T-helper 2 cell treated with Interferon-gamma antibody and Interleukin-4, amounts not matched to agents 5 μg/mL and 100 μg/mL, for 36 hours (primary cell): Measurements from ENCODE around the gene UVRAG.

Source experiments
- DNase-seq: peaks from one replicate; pipeline ENCODE4 v3.0.0; 2021; ENCODE audit warnings: low spot score
- H3K27ac Mint-ChIP-seq: one replicate; pipeline ENCODE4 v1.8.0; 2021; ENCODE audit warnings: mild to moderate bottlenecking, mixed read lengths
- H3K27me3 Mint-ChIP-seq: one replicate; pipeline ENCODE4 v1.8.0; 2021; ENCODE audit warnings: low read depth, mixed read lengths
- H3K36me3 Mint-ChIP-seq: one replicate; pipeline ENCODE4 v1.8.0; 2021; ENCODE audit warnings: low read depth, mixed read lengths
- H3K4me1 Mint-ChIP-seq: one replicate; pipeline ENCODE4 v1.8.0; 2021; ENCODE audit warnings: low read depth, mixed read lengths
- H3K4me3 Mint-ChIP-seq: one replicate; pipeline ENCODE4 v1.8.0; 2022; ENCODE audit warnings: mild to moderate bottlenecking, moderate library complexity, mixed read lengths
- H3K9me3 Mint-ChIP-seq: one replicate; pipeline ENCODE4 v1.8.0; 2021; ENCODE audit warnings: mixed read lengths

UVRAG gene

DNA sequence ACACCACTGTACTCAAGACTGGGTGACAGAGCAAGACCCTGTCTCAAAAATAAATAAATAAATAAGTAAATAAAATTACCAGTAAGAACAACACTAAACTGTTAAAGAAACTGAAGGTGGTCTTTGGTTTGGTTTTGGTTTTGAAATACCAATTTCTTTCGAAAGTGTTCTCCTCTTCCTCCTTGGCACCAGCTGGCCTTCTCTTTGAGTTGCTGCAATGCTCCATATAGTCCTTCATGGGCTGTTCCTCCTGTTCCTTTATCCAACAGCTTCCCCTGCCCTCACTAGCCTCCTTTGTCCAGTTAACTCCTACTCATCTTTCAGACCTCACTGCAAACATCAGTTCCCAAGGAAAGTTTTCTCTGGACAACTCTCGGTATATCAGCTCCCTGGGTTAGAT is 5.0 kb upstream of the UVRAG start:
- no peak for DNase-seq
- Mint-ChIP-seq H3K36me3 (no peaks in the 10 kb centered on the region), H3K4me3 (no peak overlapping the region), H3K27me3 (peaks cover 2% of the 10 kb centered on the region), H3K4me1 (peaks cover 10% of the 10 kb centered on the region), H3K9me3 (no peaks in the 10 kb centered on the region), H3K27ac (no peak overlapping the region)

DNA sequence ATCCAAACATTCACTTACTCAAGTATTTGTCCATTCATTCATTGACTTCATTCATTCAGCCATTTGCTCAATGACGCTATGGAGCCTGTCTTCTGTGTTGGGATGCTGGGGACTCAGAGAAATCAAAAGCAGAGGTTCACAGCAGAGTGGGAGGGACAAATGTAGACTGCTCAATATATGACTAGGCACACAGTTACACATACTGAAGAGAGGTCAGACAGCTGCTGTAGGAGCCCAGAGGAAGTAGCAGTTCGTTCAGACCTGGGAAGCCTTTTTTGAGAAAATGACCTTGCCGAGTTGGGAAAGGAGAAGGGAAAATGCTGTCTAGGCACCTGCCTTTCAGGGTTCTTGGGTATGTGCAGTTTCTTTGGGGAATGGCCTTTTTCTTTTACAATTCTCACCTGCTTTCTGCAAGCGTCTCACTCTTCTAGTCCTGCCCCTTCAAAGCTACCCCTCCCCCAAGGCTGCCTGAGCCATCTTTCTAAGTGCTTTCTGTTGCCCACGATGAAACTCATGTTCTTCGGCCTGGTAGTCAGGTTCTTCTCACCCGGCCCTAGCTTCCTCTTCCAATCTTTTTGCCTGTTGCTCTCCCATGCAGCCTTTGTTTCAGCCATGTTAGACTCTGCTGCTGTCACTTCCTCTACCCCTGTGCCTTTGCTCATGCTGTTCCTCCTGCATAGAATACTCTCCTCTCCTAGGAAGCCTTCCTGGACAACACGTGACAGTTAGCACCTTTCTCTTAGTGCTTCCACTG is 4.2 kb upstream of the UVRAG start:
- Mint-ChIP-seq H3K27me3 (peaks cover 2% of the 10 kb centered on the region), H3K4me1 (peaks cover 10% of the 10 kb centered on the region), H3K9me3 (no peaks in the 10 kb centered on the region), H3K4me3 (no peak overlapping the region), H3K27ac (no peak overlapping the region), H3K36me3 (no peaks in the 10 kb centered on the region)
- DNase-seq = no peak

DNA sequence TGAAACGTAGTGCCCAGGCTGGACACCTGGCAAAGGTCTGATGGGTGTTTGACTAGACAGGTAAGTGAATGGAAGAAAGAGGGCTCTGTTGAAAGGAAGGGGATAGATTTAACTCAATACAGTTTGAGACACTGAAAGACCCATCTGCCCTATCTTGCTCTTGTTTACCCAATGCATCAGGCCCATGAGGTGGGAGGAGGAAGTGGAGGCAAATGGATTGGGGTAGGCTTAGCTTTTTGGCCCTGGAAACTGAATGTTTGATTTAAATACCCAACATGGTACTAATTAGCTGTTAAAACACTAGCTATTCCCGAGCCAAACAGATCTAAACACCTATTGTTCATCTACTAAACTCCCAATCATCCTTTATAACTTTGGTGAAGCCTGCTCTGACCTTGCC is 3.5 kb upstream of the UVRAG start:
- Mint-ChIP-seq H3K27me3 (no peaks in the 10 kb centered on the region), H3K9me3 (no peaks in the 10 kb centered on the region), H3K36me3 (no peaks in the 10 kb centered on the region), H3K27ac (no peak overlapping the region), H3K4me3 (no peak overlapping the region), H3K4me1 (peaks cover 10% of the 10 kb centered on the region)
- no peak for DNase-seq

DNA sequence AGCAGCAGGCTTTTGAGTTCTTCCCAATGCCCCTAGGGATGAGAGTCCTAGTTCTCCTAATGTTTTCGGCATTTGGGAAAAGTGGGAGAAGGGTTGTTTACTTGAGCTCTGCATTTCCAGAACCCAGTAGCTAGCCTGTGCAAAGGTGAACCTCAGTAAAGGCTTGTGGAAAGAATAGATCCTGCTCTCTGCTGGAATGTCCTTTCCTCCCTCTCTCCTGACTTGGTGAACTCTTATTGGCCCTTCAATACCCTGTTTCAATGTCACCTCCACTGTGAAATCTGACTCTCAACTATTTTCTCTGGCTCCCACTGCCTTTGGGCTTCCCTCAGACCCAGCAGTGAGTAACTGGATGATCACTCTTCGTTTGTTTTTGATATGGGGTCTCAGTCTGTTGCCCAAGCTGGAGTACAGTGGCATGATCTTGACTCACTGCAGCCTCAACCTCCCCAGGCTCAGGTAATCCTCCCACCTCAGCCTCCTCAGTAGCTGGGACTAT is 2.4 kb upstream of the UVRAG start:
- no peak overlapping the region for H3K27ac Mint-ChIP-seq
- H3K36me3 Mint-ChIP-seq = no peaks in the 10 kb centered on the region
- no peaks in the 10 kb centered on the region for H3K27me3 Mint-ChIP-seq
- H3K4me3 Mint-ChIP-seq = no peak overlapping the region
- peaks cover 10% of the 10 kb centered on the region for H3K4me1 Mint-ChIP-seq
- no peak for DNase-seq
- no peaks in the 10 kb centered on the region for H3K9me3 Mint-ChIP-seq

DNA sequence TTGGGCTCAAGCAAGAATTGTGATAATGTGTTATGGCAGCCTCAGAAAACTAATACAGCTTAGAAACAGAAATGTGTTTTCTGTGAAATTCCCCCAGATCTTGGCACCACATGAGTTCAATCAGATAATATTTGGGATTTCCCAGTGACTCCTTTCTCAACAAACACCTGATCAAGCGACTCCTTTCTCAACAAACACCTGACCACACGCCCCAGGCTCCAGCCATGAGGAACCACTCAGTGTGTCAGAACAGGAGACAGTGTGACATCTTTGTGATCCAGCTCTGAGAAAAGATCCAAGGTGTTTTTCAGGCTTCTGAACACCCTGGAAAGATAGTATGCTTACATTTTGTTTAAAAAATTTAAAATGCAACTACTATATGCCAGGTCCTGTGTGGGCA is 1.9 kb upstream of the UVRAG start:
- H3K4me3 Mint-ChIP-seq = peak overlapping the region; percentile 95
- no peaks in the 10 kb centered on the region for H3K27me3 Mint-ChIP-seq
- H3K9me3 Mint-ChIP-seq = no peaks in the 10 kb centered on the region
- no peaks in the 10 kb centered on the region for H3K36me3 Mint-ChIP-seq
- DNase-seq = no peak
- H3K4me1 Mint-ChIP-seq = peaks cover 10% of the 10 kb centered on the region
- H3K27ac Mint-ChIP-seq = no peak overlapping the region

DNA sequence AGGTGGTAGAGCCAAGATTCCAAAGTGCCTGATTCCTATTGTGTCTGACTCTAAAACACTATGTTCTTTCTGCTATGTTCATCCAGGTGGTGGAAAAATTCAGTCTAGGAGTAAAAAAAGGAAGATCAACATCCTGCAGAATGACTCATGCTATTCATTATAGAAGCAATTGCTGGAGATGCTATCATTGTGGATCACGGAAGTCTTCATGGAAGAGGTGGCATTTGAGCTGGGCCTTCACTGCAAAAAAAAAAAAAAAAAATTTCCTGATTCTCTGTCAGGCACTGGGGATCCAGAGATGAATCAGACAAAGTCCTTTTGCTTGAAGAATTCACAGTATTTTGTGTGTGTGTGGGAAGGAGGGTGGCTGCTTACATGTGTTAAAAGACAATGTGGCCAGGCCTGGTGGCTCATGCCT is 1.4 kb upstream of the UVRAG start:
- no peaks in the 10 kb centered on the region for H3K9me3 Mint-ChIP-seq
- peaks cover under 1% of the 10 kb centered on the region for H3K36me3 Mint-ChIP-seq
- H3K27ac Mint-ChIP-seq = peak overlapping the region; percentile 64
- peak overlapping the region; percentile 95 for H3K4me3 Mint-ChIP-seq
- no peak for DNase-seq
- H3K27me3 Mint-ChIP-seq = no peaks in the 10 kb centered on the region
- H3K4me1 Mint-ChIP-seq = peaks cover 11% of the 10 kb centered on the region

DNA sequence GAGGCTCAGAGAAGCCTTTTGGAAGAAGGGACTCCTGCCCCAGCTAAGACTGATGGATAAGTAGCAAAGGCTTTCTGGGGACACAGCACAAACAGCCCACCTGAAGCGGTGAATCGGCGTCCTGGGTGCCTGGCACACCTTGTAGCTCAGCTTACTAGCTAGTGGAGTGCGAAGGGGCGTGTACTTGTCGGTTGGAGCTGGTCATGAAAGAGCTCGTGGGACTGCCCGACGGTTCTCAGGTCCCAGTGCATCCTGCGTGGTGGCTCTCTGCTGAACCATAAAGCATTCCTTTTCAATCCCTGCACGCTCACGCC is 690 bp upstream of the UVRAG start:
- Mint-ChIP-seq H3K36me3 (peaks cover 3% of the 10 kb centered on the region), H3K27ac (peak overlapping the region; percentile 94), H3K27me3 (no peaks in the 10 kb centered on the region), H3K4me1 (peaks cover 14% of the 10 kb centered on the region), H3K9me3 (no peaks in the 10 kb centered on the region), H3K4me3 (peak overlapping the region; percentile 95)
- DNase-seq = no peak

DNA sequence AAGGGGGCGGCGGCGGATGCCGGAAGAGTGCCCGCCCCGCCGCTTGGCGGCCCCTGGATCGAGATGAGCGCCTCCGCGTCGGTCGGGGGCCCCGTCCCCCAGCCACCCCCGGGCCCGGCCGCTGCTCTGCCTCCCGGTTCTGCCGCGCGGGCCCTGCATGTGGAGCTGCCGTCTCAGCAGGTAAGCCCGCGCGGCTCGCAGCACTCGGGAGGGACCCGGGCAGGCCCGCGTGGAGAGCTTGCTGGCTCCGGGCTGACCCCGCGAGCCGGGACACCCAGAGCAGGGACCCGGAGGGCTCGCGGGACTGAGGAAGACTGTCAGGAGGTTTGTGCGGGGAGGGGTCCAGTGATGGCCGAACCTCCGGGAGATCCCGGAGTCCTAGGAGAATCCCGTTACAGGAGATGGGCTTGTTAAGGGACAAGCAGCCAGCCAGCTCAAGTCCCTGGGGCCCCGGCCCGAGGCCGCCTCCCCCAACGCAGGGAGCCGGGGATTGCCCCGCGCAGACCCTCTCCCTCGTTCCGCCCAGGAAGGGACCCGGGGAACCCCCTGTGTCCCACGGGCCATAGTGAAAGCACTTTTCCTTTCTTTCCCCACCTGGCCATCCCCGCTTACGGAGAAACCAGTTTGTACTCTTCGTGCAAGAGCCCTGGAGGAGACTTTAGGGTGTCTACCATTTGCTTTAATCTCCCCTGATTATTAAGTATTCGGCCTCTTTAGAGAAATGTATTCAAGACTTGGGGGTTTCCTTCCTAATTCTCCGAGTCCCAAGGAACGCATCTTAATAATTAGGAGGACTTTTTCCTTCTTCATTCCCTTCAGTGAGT is 547 bp downstream of the UVRAG start:
- Mint-ChIP-seq H3K36me3 (peaks cover 3% of the 10 kb centered on the region), H3K4me1 (peaks cover 14% of the 10 kb centered on the region), H3K27me3 (no peaks in the 10 kb centered on the region), H3K4me3 (peak overlapping the region; percentile 95), H3K27ac (peak overlapping the region; percentile 94), H3K9me3 (no peaks in the 10 kb centered on the region)
- peak; percentile 40 for DNase-seq

DNA sequence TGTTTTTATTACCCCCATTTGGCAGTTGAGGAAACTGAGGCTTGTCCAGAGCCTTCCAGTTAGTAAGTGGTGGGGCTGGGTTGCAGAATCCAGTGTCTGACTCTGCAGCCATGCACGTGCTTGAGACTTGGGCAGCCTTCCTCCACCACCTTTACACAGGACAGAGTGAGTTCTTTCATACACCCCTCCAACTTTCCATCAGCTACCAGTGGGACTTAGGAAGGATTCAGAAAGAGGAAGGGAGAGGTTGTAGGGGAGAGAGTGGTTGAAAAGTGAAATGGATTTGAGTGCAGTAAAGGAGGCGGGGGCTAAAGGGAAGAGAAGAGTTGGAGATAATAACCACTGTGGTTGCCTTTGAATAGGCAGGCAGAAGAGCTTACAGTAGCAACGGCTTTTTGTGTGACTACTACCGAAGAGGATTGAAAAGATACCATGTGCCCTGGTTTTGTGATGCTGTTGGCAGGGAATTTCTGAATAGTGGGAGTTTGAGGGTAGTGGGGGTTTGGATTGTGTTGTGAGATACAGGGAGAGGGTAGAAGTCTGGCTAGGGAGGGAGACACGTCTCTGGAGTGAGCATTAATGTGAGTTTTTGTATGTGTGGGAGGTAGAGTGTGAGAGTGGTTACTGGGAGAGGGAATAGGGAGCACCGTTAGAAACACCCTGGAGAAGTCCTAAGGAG is 1.7 kb downstream of the UVRAG start:
- H3K4me1 Mint-ChIP-seq = peaks cover 15% of the 10 kb centered on the region
- DNase-seq = no peak
- peaks cover 6% of the 10 kb centered on the region for H3K36me3 Mint-ChIP-seq

DNA sequence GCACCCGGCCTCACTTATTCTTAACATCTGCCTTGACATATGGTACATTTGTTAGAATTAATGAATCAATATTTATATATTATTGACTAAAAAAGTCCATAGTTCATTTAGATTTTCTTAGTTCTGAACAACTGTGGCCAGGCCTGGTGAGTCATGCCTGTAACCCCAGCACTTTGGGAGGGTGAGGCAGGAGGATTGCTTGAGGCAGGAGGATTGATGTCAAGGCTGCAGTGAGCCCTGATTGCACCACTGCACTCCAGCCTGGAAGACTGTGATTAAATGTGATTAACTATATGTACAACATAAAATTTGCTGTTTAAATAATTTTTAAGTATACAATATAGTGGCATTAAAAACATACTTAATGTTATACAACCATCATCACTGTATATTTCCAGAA is 5.6 kb downstream of the UVRAG start:
- peaks cover 29% of the 10 kb centered on the region for H3K4me1 Mint-ChIP-seq
- DNase-seq = no peak
- H3K27ac Mint-ChIP-seq = no peak overlapping the region
- no peak overlapping the region for H3K4me3 Mint-ChIP-seq
- H3K9me3 Mint-ChIP-seq = no peaks in the 10 kb centered on the region
- H3K36me3 Mint-ChIP-seq = peaks cover 16% of the 10 kb centered on the region
- H3K27me3 Mint-ChIP-seq = no peaks in the 10 kb centered on the region

More for the DNA sequence above, 1.7 kb downstream of the UVRAG start:
- H3K27me3 Mint-ChIP-seq = no peaks in the 10 kb centered on the region
- H3K9me3 Mint-ChIP-seq = no peaks in the 10 kb centered on the region
- H3K27ac Mint-ChIP-seq = no peak overlapping the region
- H3K4me3 Mint-ChIP-seq = no peak overlapping the region

DNA sequence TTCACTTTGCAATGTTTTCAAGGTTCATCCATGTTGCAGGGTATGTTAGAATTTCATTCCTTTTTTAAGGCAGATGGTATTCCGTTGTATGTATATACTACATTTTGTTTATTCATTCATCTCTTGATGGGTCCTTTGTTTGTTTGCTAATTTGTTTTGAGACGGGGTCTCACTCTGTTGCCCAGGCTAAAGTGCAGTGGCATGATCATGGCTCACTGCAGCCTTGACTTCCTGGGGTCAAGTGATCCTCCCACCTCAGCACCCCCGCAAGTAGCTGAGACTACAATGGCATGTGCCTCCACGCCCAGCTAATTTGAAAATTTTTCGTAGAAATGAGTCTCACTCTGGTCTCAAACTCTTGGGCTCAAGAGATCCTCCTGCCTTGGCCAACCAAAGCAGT is 6.2 kb downstream of the UVRAG start:
- Mint-ChIP-seq H3K27ac (no peak overlapping the region), H3K36me3 (peaks cover 17% of the 10 kb centered on the region), H3K4me1 (peaks cover 29% of the 10 kb centered on the region), H3K9me3 (no peaks in the 10 kb centered on the region), H3K27me3 (no peaks in the 10 kb centered on the region), H3K4me3 (no peak overlapping the region)
- no peak for DNase-seq

DNA sequence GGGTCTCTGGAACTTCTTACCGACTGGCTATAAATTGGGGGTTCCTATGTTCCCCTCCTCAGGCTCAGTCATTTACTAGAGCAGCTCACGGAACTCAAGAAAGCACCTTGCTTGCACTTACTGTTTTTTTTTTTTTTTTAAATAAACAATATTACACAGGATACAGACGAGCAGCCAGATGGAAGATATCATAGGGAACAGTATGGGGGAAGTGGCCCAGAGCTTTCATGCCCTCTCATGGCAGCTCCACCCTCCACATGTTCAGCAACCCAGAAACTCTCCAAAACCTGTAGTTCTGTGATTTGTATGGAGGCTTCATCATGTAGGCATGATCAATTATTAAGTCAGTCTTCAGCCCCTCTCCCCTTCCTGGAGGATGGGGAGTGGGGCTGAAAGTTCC is 7.5 kb downstream of the UVRAG start:
- Mint-ChIP-seq H3K9me3 (no peaks in the 10 kb centered on the region), H3K4me3 (no peak overlapping the region), H3K36me3 (peaks cover 21% of the 10 kb centered on the region), H3K27ac (no peak overlapping the region), H3K4me1 (peaks cover 33% of the 10 kb centered on the region), H3K27me3 (no peaks in the 10 kb centered on the region)
- DNase-seq = no peak

DNA sequence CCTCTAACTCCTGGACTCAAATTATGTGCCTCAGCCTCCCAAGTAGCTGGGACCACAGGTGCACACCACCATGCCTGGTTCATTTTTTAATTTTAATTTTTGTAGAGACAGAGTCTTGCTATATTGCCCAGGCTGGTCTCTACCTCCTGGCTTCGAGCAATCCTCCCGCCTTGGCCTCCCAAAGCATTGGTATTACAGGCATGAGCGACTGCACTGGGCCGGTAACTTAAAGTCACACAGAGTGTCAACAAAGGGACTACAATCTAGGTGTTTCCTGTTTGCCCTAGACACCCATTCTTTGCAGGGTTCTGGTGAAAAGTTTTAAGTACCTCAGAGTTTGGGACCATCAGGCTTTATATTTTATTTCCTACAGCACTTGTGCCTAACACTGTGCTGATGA is 8.4 kb downstream of the UVRAG start:
- Mint-ChIP-seq H3K36me3 (peaks cover 21% of the 10 kb centered on the region), H3K9me3 (no peaks in the 10 kb centered on the region), H3K27ac (no peak overlapping the region), H3K4me1 (peaks cover 33% of the 10 kb centered on the region), H3K27me3 (no peaks in the 10 kb centered on the region), H3K4me3 (no peak overlapping the region)
- DNase-seq = no peak

DNA sequence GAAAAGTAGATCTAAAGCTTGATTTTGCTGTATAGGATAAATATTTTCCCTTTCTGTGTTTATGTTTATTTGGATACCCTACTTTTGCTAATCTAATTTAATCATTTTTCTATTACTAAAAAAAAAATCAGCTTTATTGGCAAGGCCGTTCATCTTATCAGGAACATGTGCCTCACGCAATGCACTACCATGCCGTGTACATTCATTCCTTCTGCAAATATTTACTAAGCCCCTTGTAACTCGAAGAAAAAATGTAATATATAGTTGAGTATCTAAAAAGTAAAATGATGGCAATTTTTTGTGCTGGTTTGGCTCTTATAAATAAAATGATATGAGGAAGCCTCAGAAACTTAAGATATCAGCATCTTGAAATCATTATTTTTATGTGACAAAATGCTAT is 8.9 kb downstream of the UVRAG start:
- Mint-ChIP-seq H3K27ac (peak overlapping the region; percentile 75), H3K4me3 (peak overlapping the region; percentile 46), H3K9me3 (no peaks in the 10 kb centered on the region), H3K27me3 (no peaks in the 10 kb centered on the region), H3K36me3 (peaks cover 18% of the 10 kb centered on the region), H3K4me1 (peaks cover 30% of the 10 kb centered on the region)
- DNase-seq = no peak
